Activated CD8-positive, alpha-beta T cell treated with anti-CD3 and anti-CD28 coated beads, Interleukin-2, amount 10 ng/mL, durations not matched to agents 7 days and 5 days (primary cell): ENCODE measurements around the gene UQCC3. TPM values are rescaled to one million over a fixed set of nuclear protein-coding genes. Genes with fewer than 3 reads are reported as not detected.
A peak's percentile ranks its signal among the peaks of the same experiment; 100 is the strongest.
"Not testable (repeated sequence)": the region's sequence is repeated elsewhere in the genome, so short reads cannot be mapped to it uniquely, and the experiment has no call there.

ENCODE experiments used
- ATAC-seq: fragments of 150-1000 bp; cut with Tn5 transposase; one replicate; pipeline ENCODE4 v1.10.0; 2021; ENCODE audit warnings: moderate library complexity
- CTCF ChIA-PET: fragments of 350-600 bp; sonication (Branson Sonifier 250); formaldehyde crosslinking; loops from one replicate; lab custom pipeline; 2021; ENCODE audit warnings: antibody characterized with exemption; lab: Charles Lee
- POLR2A ChIA-PET: fragments of 350-600 bp; sonication (Branson Sonifier 250); formaldehyde crosslinking; loops from one replicate; lab custom pipeline; 2021; ENCODE audit warnings: antibody characterized with exemption; lab: Charles Lee
- DNase-seq: peaks from one replicate; pipeline ENCODE4 v3.0.0-alpha.2; 2020
- H3K27ac Mint-ChIP-seq: one replicate; pipeline ENCODE4 v1.8.0; 2021; ENCODE audit warnings: mild to moderate bottlenecking, mixed read lengths
- H3K27me3 Mint-ChIP-seq: one replicate; pipeline ENCODE4 v1.8.0; 2021; ENCODE audit warnings: low read depth, mixed read lengths
- H3K36me3 Mint-ChIP-seq: one replicate; pipeline ENCODE4 v1.8.0; 2021; ENCODE audit warnings: low read depth, mixed read lengths
- H3K4me1 Mint-ChIP-seq: one replicate; pipeline ENCODE4 v1.8.0; 2021; ENCODE audit warnings: low read depth, mixed read lengths
- H3K4me3 Mint-ChIP-seq: one replicate; pipeline ENCODE4 v1.8.0; 2021; ENCODE audit warnings: mild to moderate bottlenecking, mixed read lengths
- H3K9me3 Mint-ChIP-seq: one replicate; pipeline ENCODE4 v1.8.0; 2022; ENCODE audit warnings: mixed read lengths; ENCODE audit not compliant: insufficient read depth
- total RNA-seq, 2 experiments: library from RNA; stranded (reverse); gene quantifications; one replicate each; pipeline ENCODE4 v1.2.3, GENCODE V29; 2021

Gene UQCC3
- total RNA-seq, 2 experiments from 2014 or later: 7.5 TPM

DNA sequence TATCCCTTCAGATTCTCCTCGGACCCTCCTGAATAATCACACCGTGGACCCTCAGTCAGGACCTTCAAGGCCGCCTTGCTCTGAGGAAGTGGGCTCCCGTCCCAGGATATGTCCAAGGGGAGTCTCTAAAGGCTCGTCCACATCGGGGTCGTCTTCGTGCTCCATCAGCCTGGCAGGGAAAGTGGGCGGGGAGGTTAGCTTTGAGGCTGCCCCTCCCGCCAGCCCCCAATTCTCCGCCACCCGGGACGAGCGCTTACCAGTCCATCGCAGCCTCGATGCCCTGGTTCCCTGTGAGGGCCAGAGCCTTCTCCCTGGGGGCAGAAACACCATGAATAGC lies 6.9 kb downstream of the UQCC3 start:
- Mint-ChIP-seq H3K36me3 (peaks cover 36% of the 10 kb centered on the region), H3K4me1 (peaks cover 47% of the 10 kb centered on the region), H3K27ac (peak overlapping the region; percentile 87), H3K9me3 (no peaks in the 10 kb centered on the region), H3K4me3 (peak overlapping the region; percentile 92), H3K27me3 (no peaks in the 10 kb centered on the region)
- ATAC-seq (no peak), DNase-seq (no peak)
- POLR2A ChIA-PET: interaction anchor here (0.6 to 3.4 kb wide), 8 partner anchors 14 to 176 kb away, joined by 3 to 24 read pairs (median 4); partner anchors contain the start of genes C11orf98, CSKMT, INTS5 and TUT1
- CTCF ChIA-PET: interaction anchor here (7.0 kb wide), 1 partner anchor 16 kb away, joined by 77 read pairs; no protein-coding TSS in a partner anchor

DNA sequence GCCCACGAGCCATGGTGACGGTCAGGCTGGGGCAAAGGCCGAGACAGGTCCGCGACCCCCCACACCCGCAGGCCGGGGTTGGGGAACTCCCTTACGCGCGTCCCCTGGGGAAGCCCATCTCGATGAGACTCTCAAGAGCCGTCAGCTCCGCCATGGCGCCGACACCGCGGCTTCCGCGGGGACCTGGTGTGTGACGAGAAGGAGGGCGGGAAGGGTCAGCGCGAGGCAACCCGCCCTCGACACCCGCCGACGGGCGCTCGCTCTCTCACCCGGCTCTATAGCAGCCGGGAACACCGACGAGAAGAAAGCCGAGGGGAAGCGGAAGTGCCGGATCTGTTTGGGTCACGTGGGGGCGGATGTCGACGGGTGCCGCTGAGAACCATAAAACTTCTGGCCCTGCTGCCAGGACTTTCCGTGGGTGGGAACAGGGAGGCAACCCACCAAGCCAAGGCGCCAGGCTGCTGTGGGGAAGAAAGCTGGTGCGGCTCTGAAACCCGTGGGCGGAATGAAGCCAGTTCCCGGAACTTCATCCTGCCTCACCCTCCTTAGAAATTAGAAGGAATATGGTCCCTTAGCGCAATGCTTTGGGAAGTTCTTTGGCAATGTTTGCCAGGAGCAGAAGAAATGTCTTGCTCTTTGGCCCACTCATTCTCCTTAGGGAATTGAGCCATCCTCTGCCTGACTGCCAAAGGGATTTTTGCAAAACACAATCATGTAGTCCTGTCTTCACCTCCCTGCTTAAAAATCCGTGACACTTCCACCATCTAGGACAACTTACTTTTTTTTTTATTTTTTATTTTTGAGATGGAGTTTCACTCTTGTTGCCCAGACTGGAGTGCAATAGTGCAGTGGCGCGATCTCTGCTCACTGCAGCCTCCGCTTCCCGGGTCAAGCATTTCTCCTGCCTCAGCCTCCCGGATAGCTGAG lies 7.6 kb downstream of the UQCC3 start, which contains the start of gene UBXN1:
UBXN1 (minus strand) TSS at position 304 of the 927 bp plus-strand sequence; CDS start at position 154, 150 bp downstream.
- DNase-seq (peak; percentile 89), ATAC-seq (peak; percentile 88)
- Mint-ChIP-seq H3K27me3 (no peaks in the 10 kb centered on the region), H3K4me3 (peak within 1 kb of the TSS; percentile 92), H3K9me3 (no peaks in the 10 kb centered on the region), H3K36me3 (peaks cover 30% of the 10 kb centered on the region), H3K27ac (peak within 1 kb of the TSS; percentile 87), H3K4me1 (peaks cover 42% of the 10 kb centered on the region)
- ChIA-PET CTCF (interaction anchor here (1.3 to 7.0 kb wide), 7 partner anchors 7 to 66 kb away, joined by 4 to 77 read pairs (median 13); partner anchors contain the start of genes C11orf98, CSKMT, LBHD1 and LRRN4CL), POLR2A (interaction anchor here (0.6 to 3.4 kb wide), 12 partner anchors 10 to 1698 kb away, joined by 3 to 24 read pairs (median 4); partner anchors contain the start of genes C11orf98, CSKMT, INTS5 and LRRN4CL)

DNA sequence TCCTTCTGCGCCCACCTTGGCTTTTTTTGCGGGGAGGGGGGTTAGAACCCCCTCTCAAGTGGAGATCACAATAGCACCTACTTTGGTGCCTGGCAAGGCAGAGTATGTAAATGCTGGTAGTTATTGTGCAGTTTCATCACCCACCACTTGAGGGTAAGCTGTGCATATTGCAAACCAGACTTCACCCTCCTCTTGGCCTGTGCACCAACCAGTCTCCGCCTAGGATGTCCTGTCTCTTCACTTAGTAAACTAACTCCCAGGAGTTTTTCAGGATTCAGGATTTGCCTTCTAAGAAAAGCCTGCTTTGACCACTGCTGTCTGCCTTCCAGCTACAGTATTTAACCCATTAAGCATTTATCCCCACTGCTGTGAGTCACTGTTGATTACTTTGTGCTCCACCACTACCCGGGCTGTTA lies 9.4 kb downstream of the UQCC3 start:
- Mint-ChIP-seq H3K4me1 (peaks cover 39% of the 10 kb centered on the region), H3K27me3 (no peaks in the 10 kb centered on the region), H3K9me3 (no peaks in the 10 kb centered on the region), H3K4me3 (no peak overlapping the region), H3K36me3 (peaks cover 24% of the 10 kb centered on the region), H3K27ac (peak overlapping the region; percentile 55)
- ATAC-seq (peak; percentile 79), DNase-seq (peak; percentile 71)
- POLR2A ChIA-PET: interaction anchor here (0.7 to 3.4 kb wide), 13 partner anchors 8 to 200 kb away, joined by 3 to 24 read pairs (median 3); partner anchors contain the start of genes C11orf98, CSKMT, LBHD1 and LRRN4CL
- CTCF ChIA-PET: interaction anchor here (0.6 to 7.0 kb wide), 41 partner anchors 9 to 286 kb away, joined by 3 to 77 read pairs (median 5); partner anchors contain the start of genes B3GAT3, BSCL2, C11orf98 and CSKMT

DNA sequence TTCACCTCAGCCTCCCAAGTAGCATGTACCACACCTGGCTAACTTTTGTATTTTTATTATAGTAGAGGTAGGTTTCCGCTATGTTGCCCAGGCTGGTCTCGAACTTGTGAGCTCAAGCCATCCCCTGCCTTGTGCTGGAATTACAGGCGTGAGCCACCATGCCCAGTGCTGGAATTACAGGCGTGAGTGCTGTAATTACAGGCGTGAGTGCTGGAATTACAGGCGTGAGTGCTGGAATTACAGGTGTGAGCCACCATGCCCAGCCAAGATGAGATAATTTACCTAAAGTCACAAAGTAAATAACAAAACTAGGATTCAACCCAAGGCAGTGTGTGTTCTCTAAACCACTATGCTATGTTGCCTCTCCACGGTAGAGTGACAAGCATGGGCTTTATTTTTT lies 11.0 kb downstream of the UQCC3 start:
- no peak overlapping the region for H3K27ac Mint-ChIP-seq
- H3K4me3 Mint-ChIP-seq: no peak overlapping the region
- no peaks in the 10 kb centered on the region for H3K9me3 Mint-ChIP-seq
- H3K4me1 Mint-ChIP-seq: peaks cover 25% of the 10 kb centered on the region
- H3K36me3 Mint-ChIP-seq: peaks cover 11% of the 10 kb centered on the region
- H3K27me3 Mint-ChIP-seq: peaks cover 5% of the 10 kb centered on the region
- ATAC-seq (no peak), DNase-seq (no peak)
- ChIA-PET CTCF (interaction anchor here (7.0 kb wide), 1 partner anchor 12 kb away, joined by 77 read pairs; no protein-coding TSS in a partner anchor), POLR2A (no interaction called here)

DNA sequence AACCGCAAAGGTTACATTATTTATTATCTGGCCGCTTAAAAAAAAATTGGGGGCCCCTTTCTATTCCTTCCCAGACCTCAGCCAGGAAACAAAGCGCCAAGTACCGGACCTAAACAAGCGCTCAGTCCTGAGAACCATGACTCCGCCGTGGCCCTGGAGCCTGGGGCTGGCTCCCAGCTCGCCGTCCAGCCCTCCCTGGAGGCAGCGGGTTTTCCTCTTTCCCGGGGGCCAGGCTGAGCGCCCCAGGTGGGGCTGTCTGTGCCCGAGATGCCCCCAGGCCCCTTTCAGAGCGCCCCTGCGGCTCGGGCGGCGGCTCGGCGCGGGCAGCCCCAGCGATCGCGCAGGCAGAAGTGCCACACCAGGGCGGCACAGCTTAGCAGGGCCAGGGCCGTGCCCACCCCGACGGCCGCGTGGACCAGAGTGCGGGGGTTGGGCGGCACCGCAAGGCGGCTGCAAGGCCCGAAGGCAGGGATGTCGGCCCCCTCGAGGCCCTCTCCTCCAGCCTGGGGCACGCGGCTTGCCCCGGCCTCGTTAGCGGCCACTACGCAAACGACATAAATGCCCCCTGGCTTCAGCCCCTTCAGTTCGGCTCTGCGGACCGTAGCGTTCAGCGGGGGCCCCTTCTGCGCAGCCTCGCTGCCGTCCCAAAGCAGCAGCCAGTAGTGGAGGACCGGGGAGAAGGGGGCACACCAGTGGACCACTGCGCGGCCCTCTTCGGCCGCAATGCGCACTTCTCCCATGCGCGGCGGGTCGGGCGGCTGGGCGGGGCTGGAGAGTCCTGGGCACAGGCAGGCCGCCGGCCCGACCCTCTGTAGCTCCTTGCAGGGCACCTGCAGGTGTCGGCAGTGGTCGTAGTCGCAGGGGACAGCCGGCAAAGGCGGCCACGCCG lies 16.3 kb downstream of the UQCC3 start:
- Mint-ChIP-seq H3K27me3 (peaks cover 10% of the 10 kb centered on the region), H3K27ac (no peak overlapping the region), H3K9me3 (no peaks in the 10 kb centered on the region), H3K4me1 (no peaks in the 10 kb centered on the region), H3K36me3 (peaks cover 14% of the 10 kb centered on the region), H3K4me3 (no peak overlapping the region)
- ATAC-seq (no peak), DNase-seq (no peak)
- CTCF ChIA-PET: interaction anchor here (1.2 to 3.6 kb wide), 5 partner anchors 7 to 95 kb away, joined by 3 to 24 read pairs (median 5); partner anchors contain the start of genes C11orf98, CSKMT, LBHD1 and TUT1
- POLR2A ChIA-PET: no interaction called here

DNA sequence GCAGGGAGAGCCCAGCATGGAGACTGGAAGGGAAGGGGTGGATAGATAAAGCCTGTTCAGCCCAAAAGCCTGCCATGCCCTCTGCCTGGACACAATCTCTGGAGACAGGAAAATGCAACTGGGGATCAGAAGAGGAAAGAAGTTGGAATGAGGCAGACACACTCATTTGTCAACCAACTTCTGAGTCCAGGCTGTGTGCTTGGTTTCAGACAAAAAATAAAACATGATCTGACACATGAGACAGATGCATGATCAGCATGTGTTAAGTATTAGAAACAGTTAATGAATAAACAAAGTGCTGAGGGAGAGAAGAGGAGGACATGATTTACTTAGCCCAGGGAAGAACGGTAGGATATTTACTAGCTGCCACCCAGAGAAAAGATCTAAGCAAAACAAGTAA lies 17.0 kb downstream of the UQCC3 start:
- CTCF ChIA-PET: interaction anchor here (0.7 to 3.6 kb wide), 6 partner anchors 8 to 96 kb away, joined by 3 to 24 read pairs (median 4); partner anchors contain the start of genes C11orf98, CSKMT, LBHD1 and TUT1
- H3K9me3 Mint-ChIP-seq: no peaks in the 10 kb centered on the region
- H3K4me1 Mint-ChIP-seq: no peaks in the 10 kb centered on the region
- H3K4me3 Mint-ChIP-seq: no peak overlapping the region
- peaks cover 10% of the 10 kb centered on the region for H3K27me3 Mint-ChIP-seq
- ATAC-seq (no peak), DNase-seq (no peak)
- no peak overlapping the region for H3K27ac Mint-ChIP-seq
- POLR2A ChIA-PET: interaction anchor here (1.6 to 2.2 kb wide), 3 partner anchors 8 to 152 kb away, joined by 4 to 7 read pairs (median 6); partner anchors contain the start of genes C11orf98 and CSKMT
- H3K36me3 Mint-ChIP-seq: peaks cover 16% of the 10 kb centered on the region

DNA sequence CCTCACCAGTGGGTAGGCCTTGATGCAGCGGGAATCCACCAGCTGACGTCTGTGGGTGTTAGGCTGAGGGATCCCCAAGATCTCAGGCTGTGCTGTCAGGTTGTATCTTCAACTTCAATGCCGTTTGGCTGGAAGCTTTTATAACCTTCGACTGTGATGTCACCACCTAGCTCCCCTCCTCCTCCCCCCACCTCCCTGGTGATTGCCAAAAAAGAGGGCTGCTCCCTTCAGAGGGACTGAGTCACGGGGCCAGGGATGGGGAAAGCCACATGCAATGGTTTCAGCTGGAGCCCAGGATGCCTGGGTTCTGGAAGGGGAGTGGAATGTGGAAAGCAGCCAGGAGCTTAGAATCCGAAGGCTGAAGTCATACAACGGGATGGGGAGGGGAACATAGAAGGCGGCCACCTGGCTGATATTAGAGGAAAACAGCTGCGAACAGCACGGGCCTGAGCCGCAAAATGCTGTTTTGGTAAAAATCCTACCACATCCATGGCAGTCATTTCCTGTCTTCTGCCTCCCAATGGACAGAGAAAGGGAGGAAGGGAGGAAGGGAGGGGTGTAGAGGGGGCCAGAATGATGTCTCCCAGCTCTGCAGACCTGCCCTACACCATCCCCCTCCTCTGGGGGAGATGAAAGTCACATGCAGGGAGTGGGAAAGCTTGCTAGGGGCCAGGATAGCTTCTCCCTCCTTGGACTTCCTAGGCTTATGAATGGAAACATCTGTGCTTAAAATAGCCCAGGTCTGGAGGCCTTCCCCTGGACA lies 18.1 kb downstream of the UQCC3 start, which contains the start of gene LRRN4CL:
LRRN4CL (minus strand) TSS at position 110 of the 763 bp plus-strand sequence. CDS start 1,022 bp downstream, outside the sequence.
- DNase-seq: no peak

DNA sequence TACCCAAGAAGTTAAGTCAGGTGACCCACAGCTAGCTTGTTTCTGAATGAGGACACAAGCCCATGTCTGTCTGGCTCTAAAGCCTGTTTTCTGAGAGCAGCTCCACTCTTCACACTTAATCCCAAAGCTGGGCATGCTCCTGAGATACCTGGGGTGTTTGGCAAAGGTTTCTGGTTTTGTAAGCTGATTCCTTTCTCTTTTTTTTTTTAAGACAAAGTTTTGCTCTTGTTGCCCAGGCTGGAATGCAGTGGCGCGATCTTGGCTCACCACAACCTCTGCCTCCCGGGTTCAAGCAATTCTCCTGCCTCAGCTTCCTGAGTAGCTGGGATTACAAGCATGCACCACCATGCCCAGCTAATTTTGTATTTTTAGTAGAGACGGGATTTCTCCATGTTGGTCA lies 22.2 kb downstream of the UQCC3 start:
- not testable (repeated sequence) for H3K27me3 Mint-ChIP-seq, H3K27ac Mint-ChIP-seq, DNase-seq, H3K4me3 Mint-ChIP-seq, ATAC-seq, H3K9me3 Mint-ChIP-seq, H3K4me1 Mint-ChIP-seq
- H3K36me3 Mint-ChIP-seq: peaks cover 22% of the 10 kb centered on the region
- ChIA-PET POLR2A (interaction anchor here (1.0 to 1.9 kb wide), 3 partner anchors 15 to 29 kb away, joined by 4 to 6 read pairs (median 6); partner anchors contain the start of genes C11orf98, CSKMT, LBHD1 and UQCC3), CTCF (interaction anchor here (0.9 to 5.1 kb wide), 15 partner anchors 13 to 299 kb away, joined by 3 to 77 read pairs (median 8); partner anchors contain the start of genes BSCL2, C11orf98, CSKMT and HNRNPUL2)

More for the DNA sequence above, 18.1 kb downstream of the UQCC3 start, which contains the start of gene LRRN4CL:
- Mint-ChIP-seq H3K9me3 (no peaks in the 10 kb centered on the region), H3K27ac (no peak within 1 kb of the TSS), H3K4me3 (no peak within 1 kb of the TSS), H3K27me3 (peaks cover 10% of the 10 kb centered on the region), H3K36me3 (peaks cover 18% of the 10 kb centered on the region), H3K4me1 (peaks cover 4% of the 10 kb centered on the region)
- ATAC-seq: no peak
- CTCF ChIA-PET: interaction anchor here (0.6 to 3.6 kb wide), 8 partner anchors 9 to 295 kb away, joined by 3 to 24 read pairs (median 3); partner anchors contain the start of genes C11orf98, CSKMT, LBHD1 and TUT1
- POLR2A ChIA-PET: interaction anchor here (1.2 to 2.2 kb wide), 5 partner anchors 9 to 151 kb away, joined by 4 to 7 read pairs (median 5); partner anchors contain the start of genes C11orf98, CSKMT and UBXN1

DNA sequence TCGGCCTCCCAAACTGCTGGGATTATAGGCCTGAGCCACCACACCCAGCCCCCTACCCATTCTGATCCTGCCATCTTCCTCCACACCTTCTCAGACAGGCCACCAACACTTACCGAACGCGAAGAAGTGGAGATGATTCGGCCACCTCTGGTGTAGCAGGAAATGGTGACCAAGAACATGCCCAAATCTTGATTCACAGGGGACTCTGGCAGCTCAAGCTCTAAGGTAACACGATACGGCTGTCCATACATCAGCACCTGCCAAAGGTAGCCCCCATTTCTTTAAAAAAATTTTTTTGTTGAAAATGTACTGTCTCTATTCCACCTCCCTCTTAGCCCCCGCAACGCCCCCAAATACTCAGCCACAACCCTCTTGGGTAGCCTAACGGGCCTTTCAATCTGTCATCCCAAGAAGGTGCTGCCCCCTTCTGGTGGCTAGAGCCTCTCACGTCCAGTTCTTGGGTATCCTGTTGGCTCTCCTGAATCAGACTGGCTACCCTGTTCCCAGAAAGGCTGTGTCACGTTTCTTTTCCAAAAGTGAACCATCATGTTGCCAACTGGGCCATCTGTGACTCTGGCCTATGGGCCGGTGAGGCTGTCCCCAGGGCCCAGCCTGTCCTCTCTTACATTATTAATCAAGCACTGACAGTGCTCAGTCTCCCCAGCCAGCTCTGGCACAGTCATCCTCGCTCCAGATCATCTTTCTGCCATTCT lies 23.1 kb downstream of the UQCC3 start:
- Mint-ChIP-seq H3K4me3 (no peak overlapping the region), H3K36me3 (peaks cover 22% of the 10 kb centered on the region), H3K9me3 (no peaks in the 10 kb centered on the region), H3K4me1 (peaks cover 9% of the 10 kb centered on the region), H3K27ac (peak overlapping the region; percentile 36), H3K27me3 (no peaks in the 10 kb centered on the region)
- ATAC-seq (peak; percentile 92), DNase-seq (peak; percentile 86)
- POLR2A ChIA-PET: interaction anchor here (1.0 to 1.9 kb wide), 4 partner anchors 14 to 103 kb away, joined by 4 to 6 read pairs (median 5); partner anchors contain the start of genes C11orf98, CSKMT, LBHD1 and TUT1
- CTCF ChIA-PET: interaction anchor here (0.5 to 5.1 kb wide), 27 partner anchors 8 to 300 kb away, joined by 3 to 77 read pairs (median 5); partner anchors contain the start of genes BSCL2, C11orf98, CSKMT and HNRNPUL2
